HCT116 (cell line): Measurements from ENCODE around the gene SNTB2. TPM values are rescaled to one million over a fixed set of nuclear protein-coding genes. Genes with fewer than 3 reads are reported as not detected.

ENCODE experiments used
- ATAC-seq: fragments of 200-7000 bp; cut with Tn5 transposase; 2 replicates; pipeline ENCODE4 v1.9.1; 2020; ENCODE audit warnings: mild to moderate bottlenecking, moderate library complexity
- BruUV-seq: library from RNA; stranded (reverse); fragments of 400-500 nt; replicated peaks from 2 replicates; lab custom pipeline; 2021; lab: Mats Ljungman, UMichigan
- CTCF ChIA-PET: fragments of 300-600 bp; sonication (Branson Sonifier 250); formaldehyde crosslinking; loops from one replicate; lab custom pipeline; 2021; ENCODE audit warnings: antibody characterized with exemption; lab: Charles Lee
- POLR2A ChIA-PET: fragments of 300-600, 350-600 bp; sonication (Branson Sonifier 250); formaldehyde crosslinking; loops from one replicate; lab custom pipeline; 2021; ENCODE audit warnings: antibody characterized with exemption; lab: Charles Lee
- RAD21 ChIA-PET, 2 experiments: fragments of 300-600 bp; sonication (Branson Sonifier 250); formaldehyde crosslinking; loops; one replicate each; lab custom pipeline; 2023; ENCODE audit warnings: low total read pairs in 2 of 2; ENCODE audit not compliant: uncharacterized antibody in 2 of 2, unreplicated experiment in 2 of 2, low non-redundant PET in 1 of 2; lab: Charles Lee
- DNase-seq: peaks from one replicate; pipeline ENCODE4 v3.0.0-alpha.2; 2010; ENCODE audit warnings: low read depth, low spot score
- H2AFZ ChIP-seq: fragments of 200-600 bp; shearing (Covaris generic), sonication (generic); 2 replicates; pipeline ENCODE4 v1.6.1; 2017; ENCODE audit warnings: low read depth, mixed run types, mixed read lengths, antibody characterized with exemption, low read length; ENCODE audit not compliant: poor library complexity, severe bottlenecking
- H3K27ac ChIP-seq: 2 replicates; pipeline ENCODE4 v1.5.1; 2012; ENCODE audit warnings: low read depth, low read length
- H3K27me3 ChIP-seq: fragments of 200-600 bp; sonication (generic); 2 replicates; pipeline ENCODE4 v1.6.1; 2016; ENCODE audit warnings: mixed run types, low read length, mixed read lengths; ENCODE audit not compliant: insufficient read depth
- H3K36me3 ChIP-seq, 2 experiments: fragments of 200-500 bp in 1 of 2; fragments of 200-600 bp in 1 of 2; sonication (Bioruptor generic) in 1 of 2; sonication (generic) in 1 of 2; 2 replicates each; pipeline versions ENCODE4 v1.5.1 to v1.6.1; 2014 to 2016; ENCODE audit warnings: low read length in 2 of 2, inconsistent platforms in 1 of 2, mixed read lengths in 1 of 2, mixed run types in 1 of 2; ENCODE audit not compliant: insufficient read depth in 2 of 2, control insufficient read depth in 1 of 2
- H3K4me1 ChIP-seq, 2 experiments: fragments of 200-600 bp in 1 of 2; sonication (generic) in 1 of 2; 2 replicates each; pipeline versions ENCODE4 v1.5.1 to v1.6.1; 2012 to 2017; ENCODE audit warnings: low read length in 2 of 2, inconsistent platforms in 1 of 2, mild to moderate bottlenecking in 1 of 2, mixed read lengths in 1 of 2, mixed run types in 1 of 2, moderate library complexity in 1 of 2; ENCODE audit not compliant: insufficient read depth in 2 of 2, control insufficient read depth in 1 of 2
- H3K4me2 ChIP-seq: fragments of 200-600 bp; sonication (generic); 2 replicates; pipeline ENCODE4 v1.6.1; 2017; ENCODE audit warnings: mixed run types, low read length, mixed read lengths
- H3K4me3 ChIP-seq, 2 experiments: fragments of 200-600 bp in 1 of 2; sonication (generic) in 1 of 2; replicated peaks in 1 of 2; 2 replicates each; pipeline ENCODE4 v1.5.1; 2011 to 2016; ENCODE audit warnings: low read length in 2 of 2, control low read depth in 1 of 2, low read depth in 1 of 2, mild to moderate bottlenecking in 1 of 2, mixed read lengths in 1 of 2, mixed run types in 1 of 2
- H3K79me2 ChIP-seq: fragments of 200-600 bp; sonication (generic); 2 replicates; pipeline ENCODE4 v1.6.1; 2017; ENCODE audit warnings: mild to moderate bottlenecking, mixed run types, low read length, moderate library complexity, mixed read lengths; ENCODE audit not compliant: insufficient read depth
- H3K9ac ChIP-seq: fragments of 200-600 bp; sonication (generic); 2 replicates; pipeline ENCODE4 v1.6.1; 2016; ENCODE audit warnings: low read length, mixed read lengths
- H3K9me2 ChIP-seq: fragments of 200-600 bp; sonication (generic), shearing (Covaris generic); 2 replicates; pipeline ENCODE4 v1.6.1; 2017; ENCODE audit warnings: mixed run types, mild to moderate bottlenecking, moderate library complexity; ENCODE audit not compliant: insufficient read depth
- H3K9me3 ChIP-seq, 2 experiments: fragments of 200-500 bp in 1 of 2; fragments of 200-600 bp in 1 of 2; sonication (Bioruptor generic) in 1 of 2; sonication (generic) in 1 of 2; 2 replicates each; pipeline ENCODE4 v1.6.1; 2014 to 2017; ENCODE audit warnings: low read length in 2 of 2, mixed read lengths in 2 of 2, inconsistent platforms in 1 of 2, low read depth in 1 of 2, mild to moderate bottlenecking in 1 of 2, mixed run types in 1 of 2, moderate library complexity in 1 of 2; ENCODE audit not compliant: control insufficient read depth in 1 of 2, insufficient read depth in 1 of 2
- H4K20me1 ChIP-seq: fragments of 200-600 bp; sonication (generic), shearing (Covaris generic); 2 replicates; pipeline ENCODE4 v1.6.1; 2017; ENCODE audit warnings: mixed run types, mild to moderate bottlenecking, moderate library complexity; ENCODE audit not compliant: insufficient read depth
- CBX3 ChIP-seq: IDR thresholded peaks from 2 replicates; pipeline ENCODE4 v1.6.1; 2012; ENCODE audit warnings: low read depth
- CEBPB ChIP-seq: IDR thresholded peaks from 2 replicates; pipeline ENCODE4 v1.6.1; 2012; ENCODE audit warnings: low read depth
- EGR1 ChIP-seq: IDR thresholded peaks from 2 replicates; pipeline ENCODE4 v1.6.1; 2012; ENCODE audit warnings: low read depth
- ELF1 ChIP-seq: IDR thresholded peaks from 2 replicates; pipeline ENCODE4 v1.6.1; 2012; ENCODE audit warnings: low read depth, borderline replicate concordance
- EZH2 ChIP-seq: fragments of 200-600 bp; sonication (generic); IDR thresholded peaks from 2 replicates; pipeline ENCODE4 v1.6.1; 2017; ENCODE audit warnings: antibody characterized with exemption, mixed run types
- EZH2phosphoT487 ChIP-seq: fragments of 200-600 bp; IDR thresholded peaks from 2 replicates; pipeline ENCODE4 v1.6.1; 2018; ENCODE audit warnings: antibody characterized with exemption, borderline replicate concordance
- JUND ChIP-seq: IDR thresholded peaks from 2 replicates; pipeline ENCODE4 v1.6.1; 2012
- MAX ChIP-seq: IDR thresholded peaks from 2 replicates; pipeline ENCODE4 v1.6.1; 2012
- POLR2AphosphoS5 ChIP-seq: IDR thresholded peaks from 2 replicates; pipeline ENCODE4 v1.6.1; 2011; ENCODE audit warnings: mild to moderate bottlenecking, low read depth, low read length, moderate library complexity
- RAD21 ChIP-seq: IDR thresholded peaks from 2 replicates; pipeline ENCODE4 v1.6.1; 2012; ENCODE audit warnings: low read depth, mild to moderate bottlenecking
- SRF ChIP-seq: IDR thresholded peaks from 2 replicates; pipeline ENCODE4 v1.6.1; 2012; ENCODE audit warnings: low read depth
- TCF7L2 ChIP-seq: IDR thresholded peaks from 2 replicates; pipeline ENCODE4 v1.7.0; 2011; ENCODE audit warnings: borderline replicate concordance, inconsistent platforms; ENCODE audit not compliant: insufficient read depth, insufficient read length; ENCODE audit errors: extremely low read depth
- YY1 ChIP-seq: IDR thresholded peaks from 2 replicates; pipeline ENCODE4 v1.6.1; 2011; ENCODE audit warnings: low read length, low read depth, moderate library complexity, mild to moderate bottlenecking; ENCODE audit not compliant: insufficient replicate concordance; ENCODE audit errors: extremely low read depth
- ZFX ChIP-seq: fragments of 450-650 bp; IDR thresholded peaks from 2 replicates; pipeline ENCODE4 v1.6.1; 2017
- ZNF274 ChIP-seq: fragments of 200-500 bp; sonication (Bioruptor generic); IDR thresholded peaks from 2 replicates; pipeline ENCODE4 v1.6.1; 2014; ENCODE audit warnings: mild to moderate bottlenecking, low read depth, low read length, inconsistent platforms
- intact Hi-C: fragments of 100-400 bp; cut with micrococcal nuclease; formaldehyde crosslinking; loops from 2 replicates; pipeline ENCODE4 v1.10.0; 2022
- total RNA-seq: library from RNA; stranded (reverse); gene quantifications from one replicate; pipeline ENCODE4 v1.2.1, GENCODE V29; 2021; ENCODE audit not compliant: unreplicated experiment
- TF ChIP-seq, protein P1 (sequence below): IDR thresholded peaks from 2 replicates; pipeline ENCODE4 v1.6.1; 2012; ENCODE audit warnings: low read depth
- TF ChIP-seq, protein P2 (sequence below): IDR thresholded peaks from 2 replicates; pipeline ENCODE4 v1.6.1; 2012

SNTB2 gene
- total RNA-seq, 1 experiment from 2014 or later: 38.1 TPM

DNA sequence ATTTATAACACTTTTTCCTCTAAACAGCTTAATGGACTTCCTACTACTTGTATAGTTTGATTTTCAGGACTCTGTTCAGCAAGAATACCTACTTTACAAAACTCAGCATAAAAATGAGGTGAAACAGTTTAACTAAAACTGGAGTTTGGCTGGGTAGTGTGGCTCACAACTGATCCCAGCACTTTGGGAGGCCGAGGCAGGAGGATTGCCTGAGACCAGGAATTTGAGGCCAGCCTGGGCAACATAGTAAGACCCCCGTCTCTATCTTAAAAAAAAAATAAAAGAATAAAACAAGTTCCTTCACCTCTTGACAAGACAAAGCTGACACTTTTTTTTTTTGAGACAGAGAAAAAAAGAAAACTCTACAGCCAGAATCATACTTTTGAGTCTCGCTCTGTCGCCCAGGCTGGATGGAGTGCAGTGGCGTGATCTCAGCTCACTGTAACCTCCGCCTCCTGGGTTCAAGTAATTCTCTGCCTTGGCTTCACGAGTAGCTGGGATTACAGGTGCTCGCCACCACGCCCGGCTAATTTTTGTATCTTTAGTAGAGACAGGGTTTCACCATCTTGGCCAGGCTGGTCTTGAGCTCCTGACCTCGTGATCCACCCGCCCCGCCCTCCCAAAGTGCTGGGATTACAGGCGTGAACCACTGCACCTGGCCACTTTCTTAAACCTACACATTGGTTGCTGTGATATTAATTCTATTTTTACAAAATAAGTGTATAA is 140.8 kb downstream of the SNTB2 start:
- no peak overlapping the region for H2AFZ ChIP-seq
- H3K27ac ChIP-seq: no peak overlapping the region
- ChIA-PET CTCF (no interaction called here), POLR2A (interaction anchor here (0.6 kb wide), 1 partner anchor 478 kb away, joined by 3 read pairs; no protein-coding TSS in a partner anchor), RAD21 (interaction anchor here in 1 of 2 experiments (0.7 kb wide), 1 partner anchor 397 kb away, joined by 4 read pairs; no protein-coding TSS in a partner anchor)
- no TSS peak for BruUV-seq
- no peak for ATAC-seq
- peaks cover 18 to 33% of the 10 kb centered on the region in 2 experiments for H3K4me1 ChIP-seq
- H3K9me3 ChIP-seq: no peaks in the 10 kb centered on the region
- DNase-seq: no peak
- H3K79me2 ChIP-seq: peaks cover 91% of the 10 kb centered on the region
- peak overlapping the region; percentile 88; the same call in 1 of the 2 replicates for H3K9ac ChIP-seq
- H4K20me1 ChIP-seq: peaks cover 20% of the 10 kb centered on the region; the same call in 1 of the 2 replicates
- no peak for TF ChIP-seq CBX3
- no peak for TF ChIP-seq EGR1
- no peak for TF ChIP-seq CEBPB
- TF ChIP-seq ELF1: no peak
- TF ChIP-seq SRF: no peak
- no peak for TF ChIP-seq ZFX
- no peak for TF ChIP-seq TCF7L2
- TF ChIP-seq JUND: no peak
- TF ChIP-seq POLR2AphosphoS5: no peak
- no peak for TF ChIP-seq EZH2phosphoT487
- TF ChIP-seq ZNF274: no peak
- TF ChIP-seq, protein P1, sequence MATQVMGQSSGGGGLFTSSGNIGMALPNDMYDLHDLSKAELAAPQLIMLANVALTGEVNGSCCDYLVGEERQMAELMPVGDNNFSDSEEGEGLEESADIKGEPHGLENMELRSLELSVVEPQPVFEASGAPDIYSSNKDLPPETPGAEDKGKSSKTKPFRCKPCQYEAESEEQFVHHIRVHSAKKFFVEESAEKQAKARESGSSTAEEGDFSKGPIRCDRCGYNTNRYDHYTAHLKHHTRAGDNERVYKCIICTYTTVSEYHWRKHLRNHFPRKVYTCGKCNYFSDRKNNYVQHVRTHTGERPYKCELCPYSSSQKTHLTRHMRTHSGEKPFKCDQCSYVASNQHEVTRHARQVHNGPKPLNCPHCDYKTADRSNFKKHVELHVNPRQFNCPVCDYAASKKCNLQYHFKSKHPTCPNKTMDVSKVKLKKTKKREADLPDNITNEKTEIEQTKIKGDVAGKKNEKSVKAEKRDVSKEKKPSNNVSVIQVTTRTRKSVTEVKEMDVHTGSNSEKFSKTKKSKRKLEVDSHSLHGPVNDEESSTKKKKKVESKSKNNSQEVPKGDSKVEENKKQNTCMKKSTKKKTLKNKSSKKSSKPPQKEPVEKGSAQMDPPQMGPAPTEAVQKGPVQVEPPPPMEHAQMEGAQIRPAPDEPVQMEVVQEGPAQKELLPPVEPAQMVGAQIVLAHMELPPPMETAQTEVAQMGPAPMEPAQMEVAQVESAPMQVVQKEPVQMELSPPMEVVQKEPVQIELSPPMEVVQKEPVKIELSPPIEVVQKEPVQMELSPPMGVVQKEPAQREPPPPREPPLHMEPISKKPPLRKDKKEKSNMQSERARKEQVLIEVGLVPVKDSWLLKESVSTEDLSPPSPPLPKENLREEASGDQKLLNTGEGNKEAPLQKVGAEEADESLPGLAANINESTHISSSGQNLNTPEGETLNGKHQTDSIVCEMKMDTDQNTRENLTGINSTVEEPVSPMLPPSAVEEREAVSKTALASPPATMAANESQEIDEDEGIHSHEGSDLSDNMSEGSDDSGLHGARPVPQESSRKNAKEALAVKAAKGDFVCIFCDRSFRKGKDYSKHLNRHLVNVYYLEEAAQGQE: no peak
- TF ChIP-seq YY1: no peak
- TF ChIP-seq, protein P2, sequence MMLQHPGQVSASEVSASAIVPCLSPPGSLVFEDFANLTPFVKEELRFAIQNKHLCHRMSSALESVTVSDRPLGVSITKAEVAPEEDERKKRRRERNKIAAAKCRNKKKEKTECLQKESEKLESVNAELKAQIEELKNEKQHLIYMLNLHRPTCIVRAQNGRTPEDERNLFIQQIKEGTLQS: no peak
- TF ChIP-seq MAX: no peak
- TF ChIP-seq EZH2: no peak
- TF ChIP-seq RAD21: no peak
- no peaks in the 10 kb centered on the region for H3K9me2 ChIP-seq
- H3K4me2 ChIP-seq: peak overlapping the region; percentile 97; the same call in 1 of the 2 replicates
- intact Hi-C loops: no loop called here
- peaks cover 34 to 61% of the 10 kb centered on the region in 2 experiments for H3K36me3 ChIP-seq
- no peaks in the 10 kb centered on the region for H3K27me3 ChIP-seq
- H3K4me3 ChIP-seq: no peak overlapping the region
